ENCODE measurements around the gene USP28. TPM values are rescaled to one million over a fixed set of nuclear protein-coding genes. Genes with fewer than 3 reads are reported as not detected.

The USP28 gene, protein sequence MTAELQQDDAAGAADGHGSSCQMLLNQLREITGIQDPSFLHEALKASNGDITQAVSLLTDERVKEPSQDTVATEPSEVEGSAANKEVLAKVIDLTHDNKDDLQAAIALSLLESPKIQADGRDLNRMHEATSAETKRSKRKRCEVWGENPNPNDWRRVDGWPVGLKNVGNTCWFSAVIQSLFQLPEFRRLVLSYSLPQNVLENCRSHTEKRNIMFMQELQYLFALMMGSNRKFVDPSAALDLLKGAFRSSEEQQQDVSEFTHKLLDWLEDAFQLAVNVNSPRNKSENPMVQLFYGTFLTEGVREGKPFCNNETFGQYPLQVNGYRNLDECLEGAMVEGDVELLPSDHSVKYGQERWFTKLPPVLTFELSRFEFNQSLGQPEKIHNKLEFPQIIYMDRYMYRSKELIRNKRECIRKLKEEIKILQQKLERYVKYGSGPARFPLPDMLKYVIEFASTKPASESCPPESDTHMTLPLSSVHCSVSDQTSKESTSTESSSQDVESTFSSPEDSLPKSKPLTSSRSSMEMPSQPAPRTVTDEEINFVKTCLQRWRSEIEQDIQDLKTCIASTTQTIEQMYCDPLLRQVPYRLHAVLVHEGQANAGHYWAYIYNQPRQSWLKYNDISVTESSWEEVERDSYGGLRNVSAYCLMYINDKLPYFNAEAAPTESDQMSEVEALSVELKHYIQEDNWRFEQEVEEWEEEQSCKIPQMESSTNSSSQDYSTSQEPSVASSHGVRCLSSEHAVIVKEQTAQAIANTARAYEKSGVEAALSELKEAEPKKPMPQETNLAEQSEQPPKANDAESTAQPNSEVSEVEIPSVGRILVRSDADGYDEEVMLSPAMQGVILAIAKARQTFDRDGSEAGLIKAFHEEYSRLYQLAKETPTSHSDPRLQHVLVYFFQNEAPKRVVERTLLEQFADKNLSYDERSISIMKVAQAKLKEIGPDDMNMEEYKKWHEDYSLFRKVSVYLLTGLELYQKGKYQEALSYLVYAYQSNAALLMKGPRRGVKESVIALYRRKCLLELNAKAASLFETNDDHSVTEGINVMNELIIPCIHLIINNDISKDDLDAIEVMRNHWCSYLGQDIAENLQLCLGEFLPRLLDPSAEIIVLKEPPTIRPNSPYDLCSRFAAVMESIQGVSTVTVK
- total RNA-seq: 32.4 and 37.6 TPM in 2 replicates

DNA sequence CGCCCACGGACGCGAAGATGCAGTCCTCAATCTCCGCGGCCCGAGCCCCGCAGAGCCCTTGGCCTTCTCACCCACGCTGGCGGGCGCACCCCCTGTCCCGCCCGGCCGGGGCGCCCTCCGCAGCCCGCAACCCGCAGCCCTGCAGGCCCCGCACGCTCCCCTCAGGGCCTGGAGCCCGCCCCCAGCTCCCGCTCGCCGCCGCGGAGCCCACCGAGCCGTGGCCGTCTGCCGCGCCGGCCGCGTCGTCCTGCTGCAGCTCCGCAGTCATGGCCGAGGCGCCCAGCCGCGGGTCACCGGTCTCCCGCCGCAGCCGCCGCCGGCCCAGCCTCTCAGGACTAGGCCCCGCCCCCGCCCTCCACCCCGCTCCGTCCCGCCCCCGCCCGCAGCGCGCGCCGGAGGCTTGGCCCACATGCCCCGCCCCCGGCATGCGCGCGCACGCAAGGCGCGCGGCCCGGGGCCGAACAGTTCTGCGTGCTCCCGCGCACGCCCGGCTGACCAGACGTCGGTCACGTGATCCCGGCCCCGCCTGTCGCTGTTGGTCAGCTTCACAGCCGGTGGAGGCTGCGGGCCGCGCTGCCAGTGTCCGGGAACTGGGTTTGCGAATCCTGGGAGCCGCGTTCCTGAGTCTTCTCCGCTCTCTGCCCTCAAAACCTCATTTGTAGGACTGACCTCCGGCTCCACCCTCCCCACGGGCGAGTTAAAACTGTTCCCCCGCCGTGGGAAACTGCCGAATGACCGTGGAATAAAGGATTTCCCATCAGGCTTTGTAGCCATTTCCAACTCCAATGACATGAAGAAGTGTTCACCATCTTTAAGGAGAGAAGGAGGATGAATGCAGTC is at the start of gene USP28:
Gene USP28 (minus strand): TSS at position 339 of the 840 bp plus-strand sequence. CDS start 71 bp downstream, at position 268.

DNA sequence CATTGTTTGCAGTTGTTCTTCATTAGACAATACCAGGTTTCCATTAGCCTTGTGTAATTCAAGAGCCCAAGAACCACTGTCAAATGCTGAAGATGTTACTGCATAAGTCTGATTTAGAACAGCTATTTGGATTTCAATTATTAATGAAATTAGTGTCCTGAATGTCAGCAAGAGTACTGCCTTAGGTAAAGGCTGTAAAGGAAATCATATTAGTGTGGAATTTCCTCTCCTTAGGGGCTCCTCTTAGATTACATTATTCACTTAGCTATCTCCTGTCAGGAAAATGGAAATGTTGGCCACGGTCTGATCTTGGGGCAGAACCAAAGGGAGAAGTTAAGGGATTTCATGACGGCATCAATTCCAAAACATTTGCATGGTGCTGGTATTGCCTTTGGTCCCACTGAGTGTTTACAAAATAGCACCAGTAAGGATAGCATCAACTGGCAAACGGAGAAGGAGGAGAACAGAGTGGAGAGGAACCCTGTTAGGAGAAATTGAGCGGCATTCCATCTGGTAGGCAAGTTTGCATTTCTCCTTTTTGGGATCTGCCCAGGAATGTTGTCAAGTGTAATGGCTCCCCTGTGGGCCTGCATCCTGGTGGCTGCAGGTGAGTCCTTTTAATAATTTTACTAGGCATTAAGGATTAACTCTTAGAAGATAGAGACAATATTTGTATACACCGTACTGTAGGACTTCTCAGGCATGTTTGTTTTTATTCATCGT is 29.2 kb upstream of the USP28 start, which contains the start of gene HTR3B:
Gene HTR3B (plus strand): TSS at position 418 of the 723 bp plus-strand sequence. CDS start 138 bp downstream, at position 556.

DNA sequence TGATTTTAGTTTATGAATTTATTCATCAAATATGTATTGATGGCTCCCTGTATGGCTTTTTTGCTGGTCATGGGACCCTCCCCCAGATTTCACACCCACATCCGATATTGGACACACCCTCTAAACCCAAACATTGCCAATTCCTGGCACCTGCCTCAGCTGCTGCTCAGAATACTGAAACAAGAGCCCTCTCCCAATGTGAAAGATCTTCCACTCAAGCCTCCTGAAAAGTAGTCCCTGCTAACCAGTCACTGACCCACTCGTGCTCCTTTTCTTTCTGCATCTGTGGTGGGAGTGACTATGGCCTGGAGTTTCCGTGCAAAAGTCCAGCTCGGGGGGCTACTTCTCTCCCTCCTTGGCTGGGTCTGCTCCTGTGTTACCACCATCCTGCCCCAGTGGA is 95.9 kb downstream of the USP28 start, which contains the start of gene CLDN25:
Gene CLDN25 (plus strand): TSS at position 301 of the 400 bp plus-strand sequence. CDS start 0 bp downstream, at position 301.

DNA sequence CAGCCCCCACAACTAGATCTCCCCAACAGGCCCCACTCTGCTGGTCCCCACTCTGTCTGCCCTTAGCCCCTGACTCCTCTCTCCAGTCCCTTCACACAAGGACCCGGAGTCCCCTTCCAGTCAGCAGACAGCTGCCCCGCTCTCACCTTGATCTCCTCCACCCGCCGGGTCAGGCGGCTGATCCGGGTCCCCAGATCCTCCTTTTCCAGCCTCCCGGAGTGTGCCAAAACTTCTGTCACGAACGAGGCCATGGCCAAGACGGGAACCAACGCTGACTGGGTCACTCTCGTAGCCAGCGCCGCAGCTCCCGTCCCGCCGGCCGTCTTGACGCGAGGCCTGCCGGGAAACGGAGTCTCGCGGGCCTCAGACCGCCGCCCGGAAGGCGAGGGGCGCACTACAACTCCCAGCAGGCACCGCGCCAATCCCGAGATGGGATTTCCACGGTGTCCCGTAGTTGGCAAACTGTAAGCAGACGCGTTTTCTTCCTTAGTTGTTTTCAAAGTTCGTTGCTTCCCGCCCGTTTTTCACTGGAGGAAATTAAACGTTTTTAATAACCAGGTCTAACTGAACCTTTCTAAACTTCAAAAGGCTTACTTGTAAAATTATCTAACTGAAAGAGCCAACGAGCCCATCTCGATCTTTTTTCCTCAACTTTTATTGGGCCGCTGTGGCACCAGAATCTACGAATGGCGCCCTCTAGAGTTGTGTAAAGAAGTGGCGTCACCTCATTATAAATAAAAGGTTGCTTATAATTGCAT is 101.8 kb downstream of the USP28 start, which contains the start of gene ZW10:
Gene ZW10 (minus strand): TSS at position 277 of the 758 bp plus-strand sequence. CDS start 26 bp downstream, at position 251.

Other genes starting within 250 kb of the USP28 start
- 0.09 TPM in 1 of 2 replicates, not detected in the other for gene TMPRSS5, start 169.3 kb downstream of the USP28 start, total RNA-seq
- 19.9 and 26.4 TPM in 2 replicates for gene ZW10, start 101.9 kb downstream of the USP28 start, total RNA-seq
- gene CLDN25, start 95.8 kb downstream of the USP28 start, total RNA-seq: not detected in 2 replicates
- gene HTR3B, start 29.2 kb upstream of the USP28 start, total RNA-seq: not detected in 2 replicates
- not detected in 2 replicates for gene HTR3A, start 99.5 kb upstream of the USP28 start, total RNA-seq
- gene ZBTB16, start 184.1 kb upstream of the USP28 start, total RNA-seq: not detected in 2 replicates

Measured in smooth muscle cell of the umbilical artery (primary cell).